ENCODE measurements around the gene PLEKHD1.
A peak's percentile ranks its signal among the peaks of the same experiment; 100 is the strongest.

DNA sequence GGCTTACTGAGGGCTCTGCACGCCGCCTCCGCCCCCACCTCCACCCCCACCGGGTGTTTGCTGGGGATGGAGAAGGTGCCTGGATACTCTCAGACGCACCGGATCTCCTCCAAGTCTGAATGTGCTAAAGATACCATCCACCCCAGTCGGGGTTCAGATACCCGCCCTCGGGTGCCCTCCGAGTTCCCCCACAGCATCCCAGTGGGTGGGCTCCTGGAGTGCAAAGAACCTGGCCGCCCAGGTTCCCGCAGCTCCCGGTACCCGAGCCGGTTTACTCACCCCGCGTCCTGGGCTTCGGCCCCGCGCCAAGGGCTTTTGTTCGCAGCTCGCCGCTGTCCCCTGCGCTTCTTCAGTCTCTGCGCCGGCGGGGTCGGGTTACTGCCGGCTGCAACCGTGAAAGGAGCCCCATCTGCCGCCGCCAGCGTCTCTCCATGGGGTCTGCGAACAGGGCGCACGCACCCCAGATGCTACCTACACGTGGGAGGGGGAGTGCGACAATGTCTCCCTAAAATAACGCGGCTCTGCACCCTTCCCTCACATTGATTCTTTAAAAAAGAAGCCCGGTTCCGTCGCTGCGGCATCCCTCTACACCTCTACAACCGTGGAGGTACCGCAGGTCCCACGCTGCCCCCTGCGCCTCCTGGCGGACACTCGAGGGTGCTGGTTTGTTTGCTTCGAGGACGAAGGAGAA lies 89.9 kb downstream of the PLEKHD1 start, which contains the start of gene CCDC177:
- TF ChIP-seq, protein P1, sequence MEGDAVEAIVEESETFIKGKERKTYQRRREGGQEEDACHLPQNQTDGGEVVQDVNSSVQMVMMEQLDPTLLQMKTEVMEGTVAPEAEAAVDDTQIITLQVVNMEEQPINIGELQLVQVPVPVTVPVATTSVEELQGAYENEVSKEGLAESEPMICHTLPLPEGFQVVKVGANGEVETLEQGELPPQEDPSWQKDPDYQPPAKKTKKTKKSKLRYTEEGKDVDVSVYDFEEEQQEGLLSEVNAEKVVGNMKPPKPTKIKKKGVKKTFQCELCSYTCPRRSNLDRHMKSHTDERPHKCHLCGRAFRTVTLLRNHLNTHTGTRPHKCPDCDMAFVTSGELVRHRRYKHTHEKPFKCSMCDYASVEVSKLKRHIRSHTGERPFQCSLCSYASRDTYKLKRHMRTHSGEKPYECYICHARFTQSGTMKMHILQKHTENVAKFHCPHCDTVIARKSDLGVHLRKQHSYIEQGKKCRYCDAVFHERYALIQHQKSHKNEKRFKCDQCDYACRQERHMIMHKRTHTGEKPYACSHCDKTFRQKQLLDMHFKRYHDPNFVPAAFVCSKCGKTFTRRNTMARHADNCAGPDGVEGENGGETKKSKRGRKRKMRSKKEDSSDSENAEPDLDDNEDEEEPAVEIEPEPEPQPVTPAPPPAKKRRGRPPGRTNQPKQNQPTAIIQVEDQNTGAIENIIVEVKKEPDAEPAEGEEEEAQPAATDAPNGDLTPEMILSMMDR (IDR thresholded peaks at IDR 0.05) = peak; percentile 99
- no peak for TF ChIP-seq EZH2 (IDR thresholded peaks at IDR 0.05; ENCODE audit: borderline replicate concordance, insufficient read depth, low read depth, low read length, poor library complexity, severe bottlenecking)

Measured in B cell (primary cell).